Mucosa of descending colon (tissue), 3 donors: ENCODE data around the gene IZUMO1. TPM values are rescaled to one million over a fixed set of nuclear protein-coding genes. Genes with fewer than 3 reads are reported as not detected.

Experiments
- ATAC-seq: fragments of 200-7000 bp; cut with Tn5 transposase; one replicate; pipeline ENCODE4 v1.9.1; 2020; ENCODE audit warnings: mild to moderate bottlenecking, moderate library complexity
- DNase-seq, 3 donors: peaks; one replicate each; pipeline ENCODE4 v3.0.0-alpha.2; 2020
- H3K36me3 ChIP-seq: fragments of 200-600 bp; one replicate; pipeline ENCODE4 v1.8.0; 2021; ENCODE audit warnings: low read depth, mild to moderate bottlenecking
- H3K4me1 ChIP-seq: fragments of 200-600 bp; one replicate; pipeline ENCODE4 v1.8.0; 2021; ENCODE audit warnings: low read depth, mild to moderate bottlenecking
- H3K4me3 ChIP-seq: fragments of 200-600 bp; one replicate; pipeline ENCODE4 v1.8.0; 2021; ENCODE audit warnings: mild to moderate bottlenecking
- H3K9me3 ChIP-seq: fragments of 200-600 bp; one replicate; pipeline ENCODE4 v1.8.0; 2021; ENCODE audit warnings: mild to moderate bottlenecking
- intact Hi-C, 2 donors: fragments of 100-400 bp; cut with DNase I in 1 of 2; cut with micrococcal nuclease in 1 of 2; formaldehyde crosslinking; loops; one replicate each; pipeline versions ENCODE4 v1.11.0 to v1.11.1; 2022; cut with DNase I, micrococcal nuclease
- total RNA-seq, 3 donors: library from RNA; stranded (reverse); fragmentation: NEBNext Ultra II Directional in 2 of 3; extraction: Animal tissue kit (Norgen Biotek cat#: 25700) in 2 of 3; gene quantifications; one replicate each; pipeline versions ENCODE4 v1.2.1 to v1.2.4, GENCODE V29; 2021 to 2023
- TF ChIP-seq, protein P1 (sequence below): fragments of 200-600 bp; IDR thresholded peaks from one replicate; pipeline ENCODE4 v1.8.0; 2022; ENCODE audit warnings: antibody characterized with exemption, mild to moderate bottlenecking
- donor health status: DM: no; HTN: no; CAD: no; lungs with moderate emphysema.
- donor health status: DM: no; HTN: no; CAD: no.
- donor health status: DM: no; HTN: yes; CAD: no.

Gene IZUMO1
- total RNA-seq, 3 donors from 2014 or later: not detected

DNA sequence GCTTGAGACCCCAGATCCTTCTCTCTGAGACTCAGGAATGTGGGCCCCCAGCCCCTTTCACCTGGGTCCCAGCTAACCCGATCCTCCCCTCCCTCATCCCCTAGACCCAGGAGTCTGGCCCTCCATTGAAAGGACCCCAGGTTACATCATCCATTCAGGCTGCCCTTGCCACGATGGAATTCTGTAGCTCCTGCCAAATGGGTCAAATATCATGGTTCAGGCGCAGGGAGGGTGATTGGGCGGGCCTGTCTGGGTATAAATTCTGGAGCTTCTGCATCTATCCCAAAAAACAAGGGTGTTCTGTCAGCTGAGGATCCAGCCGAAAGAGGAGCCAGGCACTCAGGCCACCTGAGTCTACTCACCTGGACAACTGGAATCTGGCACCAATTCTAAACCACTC, 9.1 kb upstream of the IZUMO1 start:
- H3K36me3 ChIP-seq: no peaks in the 10 kb centered on the region
- peaks cover 10% of the 10 kb centered on the region for H3K4me1 ChIP-seq
- DNase-seq (no peak), ATAC-seq (no peak)
- TF ChIP-seq, protein P1, sequence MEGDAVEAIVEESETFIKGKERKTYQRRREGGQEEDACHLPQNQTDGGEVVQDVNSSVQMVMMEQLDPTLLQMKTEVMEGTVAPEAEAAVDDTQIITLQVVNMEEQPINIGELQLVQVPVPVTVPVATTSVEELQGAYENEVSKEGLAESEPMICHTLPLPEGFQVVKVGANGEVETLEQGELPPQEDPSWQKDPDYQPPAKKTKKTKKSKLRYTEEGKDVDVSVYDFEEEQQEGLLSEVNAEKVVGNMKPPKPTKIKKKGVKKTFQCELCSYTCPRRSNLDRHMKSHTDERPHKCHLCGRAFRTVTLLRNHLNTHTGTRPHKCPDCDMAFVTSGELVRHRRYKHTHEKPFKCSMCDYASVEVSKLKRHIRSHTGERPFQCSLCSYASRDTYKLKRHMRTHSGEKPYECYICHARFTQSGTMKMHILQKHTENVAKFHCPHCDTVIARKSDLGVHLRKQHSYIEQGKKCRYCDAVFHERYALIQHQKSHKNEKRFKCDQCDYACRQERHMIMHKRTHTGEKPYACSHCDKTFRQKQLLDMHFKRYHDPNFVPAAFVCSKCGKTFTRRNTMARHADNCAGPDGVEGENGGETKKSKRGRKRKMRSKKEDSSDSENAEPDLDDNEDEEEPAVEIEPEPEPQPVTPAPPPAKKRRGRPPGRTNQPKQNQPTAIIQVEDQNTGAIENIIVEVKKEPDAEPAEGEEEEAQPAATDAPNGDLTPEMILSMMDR: no peak
- no peaks in the 10 kb centered on the region for H3K9me3 ChIP-seq
- no peak overlapping the region for H3K4me3 ChIP-seq
- intact Hi-C loops: no loop called here

DNA sequence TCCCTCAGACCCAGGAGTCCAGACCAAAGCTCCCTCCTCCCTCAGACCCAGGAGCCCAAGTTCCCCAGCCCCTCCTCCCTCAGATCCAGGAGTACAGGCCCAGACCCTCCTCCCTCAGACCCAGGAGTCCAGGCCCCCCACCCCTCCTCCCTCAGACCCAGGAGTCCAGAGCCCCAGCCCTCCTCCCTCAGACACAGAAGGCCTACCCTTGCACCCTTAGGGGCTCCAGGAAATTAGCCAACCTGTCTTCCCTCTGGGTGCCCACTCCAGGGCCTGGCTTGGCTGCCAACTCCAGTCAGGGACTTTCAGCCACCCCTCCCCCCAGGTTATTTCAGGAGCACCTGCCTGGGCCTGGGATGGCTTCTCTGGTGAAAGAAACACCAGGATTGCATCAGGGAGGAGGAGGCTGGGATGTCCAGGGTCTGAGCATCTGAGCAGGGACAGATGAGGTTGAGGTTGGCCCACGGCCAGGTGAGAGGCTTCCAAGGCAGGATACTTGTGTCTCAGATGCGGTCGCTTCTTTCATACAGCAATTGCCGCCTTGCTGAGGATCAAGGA, 8.5 kb upstream of the IZUMO1 start, which contains the start of gene FGF21:
Gene FGF21, plus strand, starts transcription at position 441 of the 558 bp plus-strand sequence. CDS start 713 bp downstream, outside the sequence.
- no peak for DNase-seq
- intact Hi-C loops: no loop called here
- Histone ChIP-seq H3K36me3 (no peaks in the 10 kb centered on the region), H3K4me3 (no peak within 1 kb of the TSS), H3K4me1 (peaks cover 10% of the 10 kb centered on the region), H3K9me3 (no peaks in the 10 kb centered on the region)
- no peak for ATAC-seq
- TF ChIP-seq, protein P1: no peak

DNA sequence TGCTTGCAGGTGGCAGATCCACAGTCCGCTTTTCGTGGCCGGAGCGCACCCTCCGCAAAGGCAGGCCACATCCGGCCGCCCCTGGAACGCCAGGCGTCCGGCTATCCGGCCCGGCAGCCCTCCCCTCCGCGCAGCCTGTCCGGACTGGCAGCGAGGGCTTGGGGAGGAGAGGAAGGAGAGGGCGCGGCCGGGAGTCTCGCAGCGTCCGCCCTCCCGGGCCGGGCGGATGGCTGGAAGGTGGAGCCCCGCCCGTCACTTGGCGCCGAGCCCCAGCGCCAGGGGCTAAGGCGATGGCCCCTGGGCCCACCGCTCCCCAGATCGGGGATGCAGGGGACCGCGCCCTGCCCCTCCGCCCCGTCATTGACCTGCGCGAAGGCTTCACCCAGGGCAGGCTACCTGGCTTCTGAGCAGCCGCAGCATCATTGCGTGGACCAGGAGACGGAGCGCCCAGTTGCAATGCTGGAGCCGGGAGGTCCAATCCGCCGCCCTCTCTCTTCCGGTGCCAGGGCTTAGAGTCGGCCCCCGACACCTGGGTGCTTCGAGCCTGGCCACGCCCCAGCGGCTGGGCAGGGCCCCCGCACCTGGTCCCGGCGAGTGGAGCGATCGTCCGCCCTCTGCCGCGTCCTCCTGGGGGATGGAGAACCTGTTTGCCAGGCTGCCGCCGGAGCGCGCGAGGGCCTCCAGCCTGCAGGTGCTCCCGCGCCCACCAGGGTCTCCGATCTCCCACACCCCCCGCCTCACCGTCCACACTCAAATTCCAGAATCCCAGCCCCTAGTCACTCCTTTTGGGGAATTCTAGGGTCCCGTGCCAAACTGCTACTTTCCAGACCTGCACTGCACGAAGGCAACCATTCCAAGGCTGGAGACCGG, 6.0 kb upstream of the IZUMO1 start, which contains the start of gene FUT1:
Gene FUT1, minus strand, starts transcription at position 146 of the 870 bp plus-strand sequence. CDS start 1,360 bp downstream, outside the sequence.
- intact Hi-C loops: no loop called here
- TF ChIP-seq, protein P1: no peak
- Histone ChIP-seq H3K4me1 (peaks cover 10% of the 10 kb centered on the region), H3K9me3 (no peaks in the 10 kb centered on the region), H3K36me3 (no peaks in the 10 kb centered on the region), H3K4me3 (no peak within 1 kb of the TSS)
- DNase-seq: peak; percentile 72 to 82 (median 77)
- ATAC-seq: peak; percentile 91

DNA sequence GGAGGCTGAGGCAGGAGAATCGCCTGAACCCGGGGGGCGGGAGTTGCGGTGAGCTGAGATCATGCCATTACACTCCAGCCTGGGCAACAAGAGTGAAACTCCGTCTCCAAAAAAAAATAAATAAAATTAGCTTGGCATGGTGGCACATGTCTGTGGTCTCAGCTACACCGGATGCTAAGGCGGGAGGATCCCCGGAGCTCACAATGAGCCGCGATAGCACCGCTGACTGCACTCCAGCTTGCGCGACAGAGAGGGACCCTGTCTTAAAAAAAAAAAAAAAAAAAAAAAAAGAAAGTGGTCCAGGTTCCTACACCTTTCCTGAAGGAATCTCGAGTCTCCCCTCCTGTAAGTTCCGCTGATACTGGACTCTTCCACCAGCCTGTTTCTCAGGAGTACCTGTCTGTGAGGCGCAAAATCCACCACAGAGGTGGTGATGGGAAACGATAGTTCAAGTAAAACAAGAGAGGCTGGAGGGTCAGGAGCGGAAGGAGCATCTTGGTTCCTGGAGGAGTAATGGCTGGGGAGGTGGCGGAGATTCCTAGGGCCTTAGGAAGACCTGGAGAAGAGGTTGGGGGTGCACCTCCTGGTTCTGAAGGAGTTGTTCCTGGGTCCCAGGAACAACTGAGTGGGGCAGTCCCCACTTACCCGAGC, 5.3 kb upstream of the IZUMO1 start:
- Histone ChIP-seq H3K9me3 (no peaks in the 10 kb centered on the region), H3K36me3 (no peaks in the 10 kb centered on the region), H3K4me3 (no peak overlapping the region), H3K4me1 (peaks cover 10% of the 10 kb centered on the region)
- intact Hi-C loops: no loop called here
- TF ChIP-seq, protein P1: no peak
- ATAC-seq (no peak), DNase-seq (no peak)

DNA sequence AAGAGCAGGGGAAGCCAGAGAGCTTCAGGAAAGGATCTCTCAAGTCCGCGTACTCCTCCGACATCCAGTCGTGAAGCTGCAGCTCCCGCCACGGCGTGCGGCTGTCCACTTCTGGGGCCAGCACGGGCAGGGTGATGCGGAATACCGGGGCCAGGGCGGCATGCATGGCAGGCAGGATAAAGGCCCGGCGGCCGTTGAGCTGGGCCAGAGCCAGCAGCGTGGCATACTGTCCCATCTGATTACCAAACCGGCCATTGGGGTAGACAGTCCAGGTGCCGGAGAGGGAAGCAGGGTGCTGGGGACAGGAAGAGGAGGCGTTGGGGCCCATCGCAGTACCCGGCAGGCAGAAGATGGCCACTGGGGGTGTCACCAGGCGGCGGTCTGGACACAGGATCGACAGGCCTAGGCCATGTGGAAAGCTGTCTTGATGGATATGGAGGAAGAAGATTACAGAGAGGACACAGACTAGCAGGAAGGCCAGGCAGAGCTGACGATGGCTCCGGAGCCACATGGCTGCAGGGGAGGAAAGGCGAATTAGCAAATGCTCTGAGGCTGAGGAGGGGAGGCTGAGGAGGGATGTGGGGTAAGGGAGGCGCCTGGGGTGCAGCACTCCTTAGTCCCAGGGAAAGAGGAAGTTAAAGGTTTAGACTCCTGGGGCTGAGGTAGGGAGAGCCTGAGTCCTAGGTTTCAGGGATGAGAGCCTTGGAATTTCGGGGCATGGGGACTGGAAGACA, 4.2 kb upstream of the IZUMO1 start:
- no peak overlapping the region for H3K4me3 ChIP-seq
- ATAC-seq (no peak), DNase-seq (no peak)
- TF ChIP-seq, protein P1: no peak
- intact Hi-C loops: no loop called here
- H3K4me1 ChIP-seq: peaks cover 10% of the 10 kb centered on the region
- no peaks in the 10 kb centered on the region for H3K36me3 ChIP-seq
- no peaks in the 10 kb centered on the region for H3K9me3 ChIP-seq
